CD1c-positive myeloid dendritic cell (primary cell): ENCODE results near the gene TRPM2.

ENCODE experiments used
- DNase-seq: peaks from one replicate; pipeline ENCODE4 v3.0.0-alpha.2; 2016; ENCODE audit errors: extremely low spot score

The TRPM2 gene

DNA sequence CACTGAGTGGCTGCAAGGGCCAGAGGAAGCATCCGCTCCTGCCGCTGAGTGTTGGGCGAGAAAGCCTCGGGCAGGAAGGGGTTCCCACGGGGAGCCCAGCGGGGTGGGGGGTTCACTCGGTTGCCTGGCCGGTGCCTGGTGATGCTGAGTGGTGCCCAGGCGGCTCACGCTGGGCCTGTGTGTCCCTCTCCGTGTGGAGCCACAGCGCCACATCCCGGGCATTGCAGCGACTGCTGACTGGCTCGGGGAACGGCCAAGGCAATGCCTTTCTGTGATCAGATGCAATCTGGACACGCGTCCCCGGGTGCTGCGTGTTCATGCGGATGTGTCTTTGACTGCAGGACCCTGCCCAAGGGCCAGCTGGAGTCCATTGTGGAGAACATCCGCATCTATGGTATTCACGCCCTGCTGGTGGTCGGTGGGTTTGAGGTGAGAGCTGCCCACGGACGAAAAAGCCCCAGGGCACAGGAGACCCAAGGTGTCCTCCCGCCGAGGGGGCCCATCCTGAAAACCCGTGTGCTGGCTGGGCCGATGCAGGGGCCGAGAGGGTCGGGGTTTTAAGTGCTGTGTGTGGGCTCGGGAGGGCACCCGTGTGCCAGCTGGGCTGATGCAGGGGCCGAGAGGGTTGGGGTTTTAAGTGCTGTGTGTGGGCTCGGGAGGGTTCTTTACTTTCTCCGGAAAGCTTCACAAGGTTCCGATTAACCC is 30.6 kb upstream of the TRPM2 start:
- DNase-seq: no peak

DNA sequence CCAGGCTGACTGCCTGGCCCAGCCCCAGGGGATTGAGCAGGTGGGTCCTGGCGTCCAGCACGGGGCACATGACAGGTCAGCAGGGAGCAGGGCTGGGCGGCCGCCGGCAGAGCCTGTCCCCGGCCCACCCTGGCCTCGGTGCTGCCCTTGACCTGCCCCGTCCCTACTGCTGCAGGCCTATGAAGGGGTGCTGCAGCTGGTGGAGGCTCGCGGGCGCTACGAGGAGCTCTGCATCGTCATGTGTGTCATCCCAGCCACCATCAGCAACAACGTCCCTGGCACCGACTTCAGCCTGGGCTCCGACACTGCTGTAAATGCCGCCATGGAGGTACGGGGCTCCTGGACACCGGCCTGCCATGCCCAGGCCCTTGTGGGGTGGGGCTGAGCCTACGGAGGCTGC is 29.8 kb upstream of the TRPM2 start:
- no peak for DNase-seq

GRCh38 chr21:44324106-44324853 is 29.1 kb upstream of the TRPM2 start:
- DNase-seq: no peak

DNA sequence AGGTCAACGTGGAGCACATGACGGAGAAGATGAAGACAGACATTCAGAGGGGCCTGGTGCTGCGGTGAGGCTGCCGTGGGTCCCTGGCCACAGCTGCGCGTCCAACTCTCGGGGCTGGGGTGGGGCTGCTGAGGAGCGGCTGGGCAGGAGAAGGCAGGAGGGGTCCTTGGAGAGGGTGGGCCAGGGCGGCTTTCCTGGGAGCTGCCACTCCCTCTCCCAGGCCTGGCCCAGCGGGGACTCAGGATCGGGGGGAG is 28.6 kb upstream of the TRPM2 start:
- no peak for DNase-seq

DNA sequence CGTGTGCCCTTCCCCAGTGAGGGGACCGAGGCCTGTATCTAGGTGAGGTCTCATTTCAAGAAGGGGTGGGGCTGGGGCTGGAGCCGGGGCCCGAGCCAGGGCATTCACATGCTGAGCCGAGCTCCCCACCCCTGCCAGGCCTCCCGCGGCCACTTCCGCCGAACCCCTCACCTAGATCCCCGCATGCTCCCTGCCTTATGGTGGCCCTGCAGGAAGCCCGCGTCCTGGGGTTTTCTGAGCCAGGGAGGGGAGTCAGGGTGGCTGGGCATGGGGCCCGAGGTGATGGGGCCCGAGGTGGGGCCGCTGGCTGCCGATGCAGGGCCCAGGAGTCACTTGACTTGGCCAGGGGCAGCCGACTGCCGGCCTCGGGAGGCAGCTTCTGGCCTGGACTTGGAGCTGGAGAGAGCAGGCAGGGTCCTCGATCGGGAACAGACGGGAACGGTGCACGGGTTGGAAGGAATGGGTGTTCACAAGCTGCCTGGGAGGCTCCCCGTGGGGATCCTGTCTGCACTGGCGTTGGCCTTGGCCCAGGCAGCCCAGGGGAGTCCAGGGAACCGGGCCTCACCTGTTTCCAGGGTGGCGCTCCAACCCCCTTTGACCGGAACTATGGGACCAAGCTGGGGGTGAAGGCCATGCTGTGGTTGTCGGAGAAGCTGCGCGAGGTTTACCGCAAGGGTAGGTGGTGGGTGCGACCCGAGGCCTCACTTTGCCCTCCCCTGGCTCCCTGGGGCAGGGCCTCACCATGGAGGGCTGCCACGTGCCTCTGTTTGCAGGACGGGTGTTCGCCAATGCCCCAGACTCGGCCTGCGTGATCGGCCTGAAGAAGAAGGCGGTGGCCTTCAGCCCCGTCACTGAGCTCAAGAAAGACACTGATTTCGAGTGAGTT is 27.8 kb upstream of the TRPM2 start:
- DNase-seq: no peak

DNA sequence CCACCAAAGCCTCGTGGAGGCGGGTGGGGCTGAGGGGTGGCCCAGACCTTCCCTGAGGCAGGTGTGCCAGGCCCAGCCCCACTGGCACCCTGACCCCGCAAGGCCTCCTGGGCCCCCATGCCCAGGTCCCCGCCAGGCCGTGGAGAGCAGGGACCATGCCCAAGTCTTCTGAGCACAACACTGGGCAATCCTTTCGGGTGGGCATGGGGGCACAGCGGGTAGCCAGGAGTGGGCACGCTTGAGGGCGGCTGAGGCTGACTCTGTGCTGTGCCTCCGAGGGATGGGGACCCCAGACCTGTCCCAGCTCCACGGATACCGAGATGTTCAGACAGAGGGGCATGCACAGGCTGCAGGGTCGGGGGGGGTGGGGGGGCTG is 27.2 kb upstream of the TRPM2 start:
- DNase-seq: no peak

DNA sequence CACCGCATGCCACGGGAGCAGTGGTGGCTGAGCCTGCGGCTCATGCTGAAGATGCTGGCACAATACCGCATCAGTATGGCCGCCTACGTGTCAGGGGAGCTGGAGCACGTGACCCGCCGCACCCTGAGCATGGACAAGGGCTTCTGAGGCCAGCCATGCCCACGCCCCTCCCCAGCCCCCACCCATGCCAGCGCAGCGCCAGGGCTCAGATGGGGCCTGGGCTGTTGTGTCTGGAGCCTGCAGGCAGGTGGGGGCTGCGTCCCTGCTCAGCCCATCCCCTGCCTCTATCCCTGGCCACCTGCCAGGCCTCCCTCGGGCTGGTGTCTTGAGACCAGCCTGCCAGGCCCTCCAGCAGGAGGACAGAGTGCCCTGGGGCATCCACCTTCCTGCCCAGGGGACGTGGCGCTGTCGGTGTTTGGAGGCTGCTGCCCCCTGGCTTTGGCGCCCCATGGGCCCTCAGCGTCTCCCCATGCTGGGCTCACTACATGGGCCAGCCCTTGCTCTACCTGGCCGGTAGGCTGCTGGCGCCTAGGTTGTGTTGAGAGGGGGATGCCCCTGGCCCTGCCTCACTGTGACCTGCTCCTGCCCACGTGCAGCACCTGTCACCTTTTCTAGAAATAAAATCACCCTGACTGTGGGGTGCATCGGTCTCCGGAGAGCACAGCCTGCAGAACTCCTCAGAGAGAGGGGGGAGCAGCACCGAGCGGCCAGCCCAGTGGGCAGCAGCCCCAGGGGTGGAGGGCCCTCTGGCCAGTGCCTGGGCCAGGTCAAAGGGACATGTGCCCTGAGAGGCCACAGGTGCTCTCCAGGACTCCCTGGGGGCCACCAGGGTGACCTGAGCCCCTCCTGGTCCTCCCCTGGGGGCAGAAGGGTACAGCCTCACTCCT is 26.5 kb upstream of the TRPM2 start:
- DNase-seq: no peak

GRCh38 chr21:44327603-44327974 is 25.8 kb upstream of the TRPM2 start:
- no peak for DNase-seq

GRCh38 chr21:44328242-44328895 is 25.1 kb upstream of the TRPM2 start:
- DNase-seq: no peak

DNA sequence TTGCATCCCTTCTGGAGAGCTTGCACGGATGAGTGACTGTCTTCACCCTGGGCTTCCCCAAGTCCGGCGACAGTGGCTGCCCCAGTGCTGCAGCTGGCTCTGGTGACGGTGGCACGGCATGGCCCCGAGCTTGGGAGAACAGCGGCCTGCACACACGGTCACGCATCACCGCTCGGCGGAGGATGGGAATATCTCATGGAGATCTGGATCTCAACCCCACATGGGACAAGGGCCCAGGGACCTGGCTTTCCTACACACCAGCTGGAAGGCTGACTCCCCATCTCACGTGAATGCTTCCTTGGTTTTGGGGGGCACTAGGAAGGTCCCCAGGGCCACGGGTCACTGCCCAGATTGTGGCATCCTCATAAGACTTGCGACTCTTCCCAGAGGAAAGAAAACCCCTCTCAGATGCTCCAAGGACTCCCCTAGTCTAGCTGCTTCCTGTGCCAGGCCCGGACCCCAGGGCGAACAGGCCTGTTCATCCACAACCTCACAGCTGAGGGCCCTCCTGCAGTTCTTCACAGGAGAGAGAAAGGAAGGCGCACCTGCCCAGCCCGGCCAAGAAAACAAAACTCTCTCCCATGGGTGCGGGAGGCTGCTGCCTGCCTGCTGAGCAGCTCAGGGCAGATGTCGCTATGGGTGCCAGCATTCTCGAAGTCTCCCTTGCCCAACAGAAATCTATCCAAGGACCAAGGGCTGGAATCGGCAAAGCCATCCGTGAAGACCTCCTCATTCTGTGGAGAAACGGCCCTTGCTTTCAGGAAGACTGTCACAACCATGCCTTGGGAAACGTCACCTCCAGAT is 24.1 kb upstream of the TRPM2 start:
- no peak for DNase-seq

DNA sequence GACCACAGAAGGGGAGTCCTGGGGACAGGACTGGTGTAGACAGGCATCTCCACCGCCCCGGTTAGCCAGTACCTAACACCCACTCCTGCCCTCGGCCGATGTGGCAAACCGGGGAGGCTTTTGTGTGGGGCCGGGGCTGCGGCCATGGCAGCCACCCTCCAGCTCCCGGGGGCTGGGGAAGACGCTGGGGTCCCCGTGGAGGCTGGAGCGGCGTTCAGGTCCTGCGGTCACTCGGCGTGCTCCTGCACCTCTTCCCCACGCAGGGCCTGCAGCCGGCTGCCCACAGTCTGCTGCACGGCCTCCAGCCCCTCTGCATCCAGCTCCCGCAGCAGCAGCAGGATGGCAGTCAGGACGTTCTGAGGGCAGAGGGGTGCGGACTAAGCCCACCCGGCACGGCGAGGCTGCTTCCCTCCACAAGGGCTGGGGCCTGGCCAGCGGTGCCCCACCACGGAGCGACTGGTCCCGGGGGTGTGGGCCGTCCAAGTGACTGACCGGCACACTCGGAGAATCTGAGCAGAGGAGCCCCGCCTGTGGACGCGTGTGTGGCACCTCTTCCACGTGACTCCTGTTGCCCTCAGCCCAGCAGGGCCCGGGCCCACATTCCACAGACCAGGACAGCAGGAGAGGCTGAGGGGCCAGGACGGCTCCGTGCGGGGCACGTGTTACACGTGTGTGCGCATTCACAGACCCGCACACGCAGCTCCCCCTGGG is 23.3 kb upstream of the TRPM2 start:
- DNase-seq: no peak

DNA sequence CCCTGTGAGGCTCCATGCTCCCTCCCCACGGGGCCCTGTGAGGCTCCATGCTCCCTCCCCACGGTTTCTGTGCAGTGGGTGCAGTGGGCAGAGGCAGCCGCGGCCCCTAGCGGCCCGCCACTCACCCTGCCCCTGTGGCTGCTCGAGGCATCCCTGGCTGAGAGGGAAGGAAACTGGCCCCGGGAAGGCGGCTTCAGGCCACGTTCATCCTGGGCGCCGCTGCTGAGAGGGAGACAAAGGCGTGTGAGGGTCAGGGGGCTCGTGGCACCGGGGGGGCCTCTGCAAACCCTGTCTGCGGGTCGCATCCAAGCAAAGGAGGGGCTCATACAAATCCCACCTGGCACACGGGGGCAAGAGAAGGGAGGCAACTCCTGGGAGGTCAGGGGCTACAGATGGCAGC is 22.7 kb upstream of the TRPM2 start:
- DNase-seq: no peak

- DNase-seq: no peak
Measured at GRCh38 chr21:44331209-44331608, 22.2 kb upstream of the TRPM2 start.

GRCh38 chr21:44331650-44332307 is 21.6 kb upstream of the TRPM2 start:
- no peak for DNase-seq

DNA sequence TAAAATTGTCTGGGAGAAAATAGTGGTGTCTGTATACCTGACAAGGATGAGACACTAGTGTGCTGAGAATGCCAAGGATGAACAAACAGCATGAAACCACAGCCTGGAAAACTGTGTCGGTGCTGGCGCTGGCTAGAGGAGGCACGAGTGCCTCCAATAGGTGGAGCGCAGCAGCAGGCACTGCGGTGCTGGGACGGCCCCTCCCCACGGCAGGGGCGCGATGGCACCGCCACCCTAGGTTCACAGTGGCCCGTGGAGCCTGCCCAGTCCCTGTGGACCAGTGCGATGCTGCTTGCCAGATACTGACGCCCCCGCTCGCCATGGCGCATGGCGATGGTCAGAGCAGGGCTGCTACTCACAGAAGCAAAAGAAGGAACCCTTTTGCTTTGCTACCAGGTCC is 21.0 kb upstream of the TRPM2 start:
- DNase-seq: no peak

- no peak for DNase-seq
Measured at GRCh38 chr21:44332965-44333364, 20.5 kb upstream of the TRPM2 start.

GRCh38 chr21:44333509-44334328 is 19.7 kb upstream of the TRPM2 start:
- DNase-seq: no peak

DNA sequence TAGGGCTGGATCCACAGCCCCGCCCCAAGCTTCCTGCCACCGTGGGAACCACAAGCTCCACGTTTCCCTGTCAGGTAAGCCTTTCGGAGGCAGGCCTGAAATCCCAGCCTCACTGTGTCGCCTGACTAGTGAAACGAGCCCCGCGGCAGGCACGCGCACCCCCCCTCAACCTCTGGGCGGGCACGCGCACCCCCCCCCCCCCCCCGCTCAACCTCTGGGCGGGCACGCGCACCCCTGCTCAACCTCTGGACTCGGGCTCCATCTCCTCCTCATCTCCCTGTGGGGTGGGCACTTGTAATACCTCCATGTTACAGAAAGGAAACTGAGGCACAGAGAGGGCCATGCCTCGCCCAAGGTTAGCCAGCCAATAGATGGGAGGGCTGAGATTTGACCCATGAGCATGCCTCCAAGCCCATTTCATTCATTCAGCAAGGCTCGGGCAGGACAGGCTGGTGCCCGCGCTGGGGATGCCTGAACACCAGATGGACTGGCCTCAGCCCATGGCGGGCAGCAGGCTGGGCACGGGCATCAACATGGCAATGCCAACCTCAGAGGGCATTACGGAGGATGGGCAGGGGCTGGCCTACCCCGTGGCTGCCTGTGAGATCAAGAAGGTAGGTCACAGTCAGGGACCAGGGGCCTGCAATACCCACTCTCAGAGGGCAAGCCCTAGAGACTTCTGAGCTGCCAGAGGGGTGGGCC is 18.9 kb upstream of the TRPM2 start:
- DNase-seq: no peak
